ENCODE measurements around the gene PROZ.
"Not testable (repeated sequence)": the region's sequence is repeated elsewhere in the genome, so short reads cannot be mapped to it uniquely, and the experiment has no call there.

PROZ gene

GRCh38 chr13:113158946-113159345, 498 bp downstream of the PROZ start:
- no peak for DNase-seq

GRCh38 chr13:113159701-113160100, 1.3 kb downstream of the PROZ start:
- no peak for DNase-seq

- no peak for DNase-seq
Observed at GRCh38 chr13:113160983-113161382, 2.5 kb downstream of the PROZ start.

GRCh38 chr13:113161433-113161832, 3.0 kb downstream of the PROZ start:
- DNase-seq, result no peak

GRCh38 chr13:113161975-113162374, 3.5 kb downstream of the PROZ start:
- not testable (repeated sequence) for DNase-seq

GRCh38 chr13:113162783-113163685, 4.6 kb downstream of the PROZ start:
- DNase-seq, result no peak

- no peak for DNase-seq
Observed at GRCh38 chr13:113164492-113164891, 6.0 kb downstream of the PROZ start.

GRCh38 chr13:113166266-113166665, 7.8 kb downstream of the PROZ start:
- DNase-seq, result no peak

- no peak for DNase-seq
Observed at GRCh38 chr13:113166681-113167080, 8.2 kb downstream of the PROZ start.

GRCh38 chr13:113167155-113167554, 8.7 kb downstream of the PROZ start:
- no peak for DNase-seq

GRCh38 chr13:113167575-113167974, 9.1 kb downstream of the PROZ start:
- no peak for DNase-seq

- DNase-seq, result no peak
Observed at GRCh38 chr13:113168211-113168610, 9.8 kb downstream of the PROZ start.

GRCh38 chr13:113169277-113170272, 11.1 kb downstream of the PROZ start:
- DNase-seq, result no peak

GRCh38 chr13:113170511-113170910, 12.1 kb downstream of the PROZ start:
- DNase-seq, result no peak

- no peak for DNase-seq
Observed at GRCh38 chr13:113171250-113172125, 13.0 kb downstream of the PROZ start.

GRCh38 chr13:113172419-113172926, 14.0 kb downstream of the PROZ start:
- no peak for DNase-seq

- DNase-seq, result no peak
Observed at GRCh38 chr13:113176280-113176679, 17.8 kb downstream of the PROZ start.

GRCh38 chr13:113176822-113177221, 18.4 kb downstream of the PROZ start:
- no peak for DNase-seq

GRCh38 chr13:113178070-113178895, 19.8 kb downstream of the PROZ start:
- peak; percentile 94 for DNase-seq

GRCh38 chr13:113178896-113179167, 20.4 kb downstream of the PROZ start:
- DNase-seq, result no peak

- no peak for DNase-seq
Observed at GRCh38 chr13:113179374-113180230, 21.2 kb downstream of the PROZ start.

Measured in NCI-H226 (cell line).